ENCODE data around the gene CBLB. TPM values are rescaled to one million over a fixed set of nuclear protein-coding genes. Genes with fewer than 3 reads are reported as not detected.
A peak's percentile ranks its signal among the peaks of the same experiment; 100 is the strongest.

CBLB gene
- total RNA-seq, 1 donor from 2014 or later, result 57.0 TPM

- Mint-ChIP-seq H3K9me3 (peaks cover 4% of the 10 kb centered on the region), H3K4me3 (peak overlapping the region; percentile 1), H3K36me3 (peaks cover 27% of the 10 kb centered on the region), H3K27ac (peak overlapping the region; percentile 3), H3K27me3 (no peaks in the 10 kb centered on the region), H3K4me1 (ENCODE audit: unreplicated experiment) (peaks cover 11% of the 10 kb centered on the region)
- no peak for DNase-seq (ENCODE audit: extremely low spot score, unreplicated experiment)
- TF ChIP-seq CTCF (conservative IDR thresholded peaks at IDR 0.05), result no peak
Measured at GRCh38 chr3:105746231-105746996, 122.4 kb downstream of the CBLB start.

GRCh38 chr3:105745046-105745445 is 123.8 kb downstream of the CBLB start:
- Mint-ChIP-seq H3K27me3 (no peaks in the 10 kb centered on the region), H3K4me3 (no peak overlapping the region), H3K36me3 (peaks cover 26% of the 10 kb centered on the region), H3K9me3 (peaks cover 4% of the 10 kb centered on the region), H3K4me1 (ENCODE audit: unreplicated experiment) (peaks cover 11% of the 10 kb centered on the region), H3K27ac (no peak overlapping the region)
- DNase-seq (ENCODE audit: extremely low spot score, unreplicated experiment), result no peak
- no peak for TF ChIP-seq CTCF (conservative IDR thresholded peaks at IDR 0.05)

- Mint-ChIP-seq H3K27me3 (no peaks in the 10 kb centered on the region), H3K27ac (no peak overlapping the region), H3K4me1 (ENCODE audit: unreplicated experiment) (peaks cover 11% of the 10 kb centered on the region), H3K4me3 (no peak overlapping the region), H3K36me3 (peaks cover 32% of the 10 kb centered on the region), H3K9me3 (peaks cover 4% of the 10 kb centered on the region)
- TF ChIP-seq CTCF (conservative IDR thresholded peaks at IDR 0.05), result no peak
- no peak for DNase-seq (ENCODE audit: extremely low spot score, unreplicated experiment)
Measured at GRCh38 chr3:105744202-105744601, 124.6 kb downstream of the CBLB start.

- no peak overlapping the region for H3K4me3 Mint-ChIP-seq
- H3K27ac Mint-ChIP-seq, result no peak overlapping the region
- no peak for TF ChIP-seq CTCF (conservative IDR thresholded peaks at IDR 0.05)
- H3K27me3 Mint-ChIP-seq, result no peaks in the 10 kb centered on the region
- no peaks in the 10 kb centered on the region for H3K9me3 Mint-ChIP-seq
- no peaks in the 10 kb centered on the region for H3K4me1 Mint-ChIP-seq (ENCODE audit: unreplicated experiment)
- no peak for DNase-seq (ENCODE audit: extremely low spot score, unreplicated experiment)
- peaks cover 23% of the 10 kb centered on the region for H3K36me3 Mint-ChIP-seq
Measured at GRCh38 chr3:105733356-105733755, 135.5 kb downstream of the CBLB start.

- Mint-ChIP-seq H3K36me3 (peaks cover 35% of the 10 kb centered on the region), H3K27ac (no peak overlapping the region), H3K9me3 (peaks cover 12% of the 10 kb centered on the region), H3K27me3 (no peaks in the 10 kb centered on the region), H3K4me1 (ENCODE audit: unreplicated experiment) (no peaks in the 10 kb centered on the region), H3K4me3 (no peak overlapping the region)
- TF ChIP-seq CTCF (conservative IDR thresholded peaks at IDR 0.05), result no peak
- no peak for DNase-seq (ENCODE audit: extremely low spot score, unreplicated experiment)
Measured at GRCh38 chr3:105731686-105732085, 137.1 kb downstream of the CBLB start.
